Astrocyte of the spinal cord (primary cell): ENCODE results near the gene OR52H1.

Experiments used
- DNase-seq: peaks from one replicate; pipeline ENCODE4 v3.0.0; 2011; ENCODE audit warnings: low read depth, low spot score
- H3K4me3 ChIP-seq: 2 replicates; pipeline ENCODE4 v1.5.1; 2011; ENCODE audit warnings: low read depth, mild to moderate bottlenecking, low read length, moderate library complexity
- CTCF ChIP-seq: IDR thresholded peaks from 2 replicates; pipeline ENCODE4 v1.5.1; 2012; ENCODE audit warnings: low read depth, mild to moderate bottlenecking, low read length, inconsistent platforms
- in situ Hi-C: cut with HindIII; loops from 2 replicates; pipeline ENCODE4 v1.10.0; 2017; ENCODE audit warnings: low sequenced_read_pairs

The OR52H1 gene

GRCh38 chr11:5524756-5525155 is 23.6 kb downstream of the OR52H1 start:
- in situ Hi-C loops, result no loop called here
- no peak for DNase-seq
- no peak overlapping the region for H3K4me3 ChIP-seq
- no peak for TF ChIP-seq CTCF

- DNase-seq, result no peak
- TF ChIP-seq CTCF, result no peak
- no peak overlapping the region for H3K4me3 ChIP-seq
- in situ Hi-C loops, result no loop called here
Measured at GRCh38 chr11:5522308-5522707, 26.0 kb downstream of the OR52H1 start.

- in situ Hi-C loops, result no loop called here
Measured at GRCh38 chr11:5521540-5521939, 26.8 kb downstream of the OR52H1 start.

GRCh38 chr11:5516599-5516998 is 31.7 kb downstream of the OR52H1 start, which contains the start of gene UBQLNL:
UBQLNL (minus strand) TSS chr11:5516699; CDS start chr11:5516441, 258 bp downstream.
- in situ Hi-C loops, result no loop called here
- H3K4me3 ChIP-seq, result no peak within 1 kb of the TSS
- no peak for TF ChIP-seq CTCF
- no peak for DNase-seq

More at GRCh38 chr11:5521540-5521939, 26.8 kb downstream of the OR52H1 start:
- no peak for DNase-seq
- no peak overlapping the region for H3K4me3 ChIP-seq
- no peak for TF ChIP-seq CTCF

- TF ChIP-seq CTCF, result no peak
- H3K4me3 ChIP-seq, result no peak overlapping the region
- no peak for DNase-seq
- in situ Hi-C loops, result no loop called here
Measured at GRCh38 chr11:5514841-5515240, 33.5 kb downstream of the OR52H1 start.

- no peak for TF ChIP-seq CTCF
- in situ Hi-C loops, result no loop called here
- H3K4me3 ChIP-seq, result no peak within 1 kb of the TSS
- DNase-seq, result no peak
Measured at GRCh38 chr11:5509803-5510202, 38.5 kb downstream of the OR52H1 start, which contains the start of gene UBQLN3. UBQLN3 (minus strand) TSS chr11:5509957; CDS start chr11:5509558, 399 bp downstream.

GRCh38 chr11:5508605-5509004 is 39.7 kb downstream of the OR52H1 start:
- in situ Hi-C loops, result no loop called here
- TF ChIP-seq CTCF, result no peak
- no peak overlapping the region for H3K4me3 ChIP-seq
- DNase-seq, result no peak
